HG02610 (cell line): ENCODE measurements around the gene PKDREJ.
"Not testable (repeated sequence)": the region's sequence is repeated elsewhere in the genome, so short reads cannot be mapped to it uniquely, and the experiment has no call there.

Source experiments
- ATAC-seq: cut with Tn5 transposase; IDR thresholded peaks from one replicate; pipeline ENCODE4 v1.9.1; 2021; ENCODE audit warnings: mild to moderate bottlenecking, moderate library complexity; ENCODE audit not compliant: unreplicated experiment

Gene PKDREJ

DNA sequence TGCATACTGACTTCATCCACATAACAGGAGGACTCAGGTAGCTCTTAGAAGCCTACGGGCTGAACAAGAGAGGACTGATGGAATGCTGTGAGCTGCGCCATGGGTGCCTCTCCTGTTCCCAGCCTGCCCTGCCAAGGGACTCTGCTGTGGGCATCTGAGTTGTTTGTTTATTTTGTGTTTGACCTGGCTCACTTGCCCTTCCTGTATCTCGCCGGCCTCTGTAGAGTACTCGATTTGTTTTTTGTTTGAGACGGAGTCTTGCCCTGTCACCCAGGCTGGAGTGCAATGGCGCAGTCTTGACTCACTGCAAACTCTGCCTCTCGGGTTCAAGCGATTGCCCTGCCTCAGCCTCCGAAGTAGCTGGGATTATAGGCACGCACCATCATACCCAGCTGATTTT is 6.4 kb upstream of the PKDREJ start:
- no peak for ATAC-seq

- no peak for ATAC-seq
Measured at GRCh38 chr22:46267431-46268279, 4.5 kb upstream of the PKDREJ start, which contains the start of gene TTC38. Gene TTC38 (plus strand): TSS chr22:46268008. CDS start chr22:46268040, 32 bp downstream.

- ATAC-seq, result not testable (repeated sequence)
Measured at GRCh38 chr22:46265627-46266026, 2.5 kb upstream of the PKDREJ start.

- ATAC-seq, result not testable (repeated sequence)
Measured at GRCh38 chr22:46264520-46264919, 1.4 kb upstream of the PKDREJ start.

DNA sequence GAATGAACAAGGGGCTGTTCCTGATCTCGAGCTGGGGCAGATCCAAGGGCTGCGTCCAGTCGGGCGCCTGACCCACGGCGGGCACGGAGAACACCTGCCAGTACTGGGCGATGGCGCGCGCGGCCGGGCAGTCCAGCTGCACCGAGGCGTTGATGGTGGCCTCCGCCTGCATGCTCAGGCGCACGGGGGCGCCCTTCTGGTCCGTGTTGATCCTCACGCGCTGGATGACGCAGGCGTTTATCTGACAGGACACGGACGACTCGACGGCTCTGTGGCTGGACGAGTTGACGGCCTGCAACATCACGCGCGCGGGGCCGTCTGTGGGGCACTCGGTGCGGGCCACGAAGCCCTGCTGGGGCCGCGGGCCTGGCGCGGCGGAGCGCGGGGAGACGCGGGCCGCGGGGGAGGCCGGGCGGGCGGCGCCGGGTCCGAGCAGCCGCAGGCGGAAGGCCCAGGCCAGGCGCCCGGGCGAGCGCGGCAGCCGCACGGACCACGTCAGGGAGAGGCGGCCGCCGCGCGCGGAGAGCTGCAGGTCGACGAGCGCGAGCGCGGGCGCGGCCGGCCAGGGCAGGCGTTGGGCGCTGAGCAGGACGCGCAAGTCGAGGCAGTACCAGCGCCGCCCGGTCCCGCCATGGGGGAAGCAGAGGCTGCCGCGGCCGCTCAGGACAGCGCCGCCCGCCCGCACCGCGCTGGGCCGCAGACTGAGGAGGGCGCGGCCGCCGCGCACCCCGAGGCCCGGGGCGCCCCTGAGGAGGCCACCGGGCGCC is 511 bp downstream of the PKDREJ start:
- ATAC-seq, result no peak

DNA sequence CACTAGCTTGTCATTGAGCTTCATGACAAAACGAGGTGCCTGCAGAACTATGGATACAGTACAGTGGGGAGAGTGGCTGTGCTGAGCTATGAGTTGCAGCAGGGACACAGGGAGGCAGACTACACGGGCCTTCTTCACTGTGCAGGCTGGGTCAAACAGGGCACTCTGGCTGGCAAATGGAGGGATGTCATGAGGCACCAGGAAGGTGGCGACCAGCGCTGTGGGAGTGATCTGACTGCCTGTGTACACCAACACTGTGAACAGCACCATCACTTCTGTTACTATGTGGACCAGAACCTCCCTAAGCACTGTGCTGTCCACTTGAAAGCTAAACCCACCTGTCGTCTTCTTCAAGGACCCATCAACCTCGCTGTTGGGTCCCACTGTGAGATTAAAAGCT is 3.1 kb downstream of the PKDREJ start:
- no peak for ATAC-seq

- no peak for ATAC-seq
Measured at GRCh38 chr22:46259374-46259773, 3.8 kb downstream of the PKDREJ start.

GRCh38 chr22:46256358-46256958 is 6.7 kb downstream of the PKDREJ start:
- no peak for ATAC-seq

DNA sequence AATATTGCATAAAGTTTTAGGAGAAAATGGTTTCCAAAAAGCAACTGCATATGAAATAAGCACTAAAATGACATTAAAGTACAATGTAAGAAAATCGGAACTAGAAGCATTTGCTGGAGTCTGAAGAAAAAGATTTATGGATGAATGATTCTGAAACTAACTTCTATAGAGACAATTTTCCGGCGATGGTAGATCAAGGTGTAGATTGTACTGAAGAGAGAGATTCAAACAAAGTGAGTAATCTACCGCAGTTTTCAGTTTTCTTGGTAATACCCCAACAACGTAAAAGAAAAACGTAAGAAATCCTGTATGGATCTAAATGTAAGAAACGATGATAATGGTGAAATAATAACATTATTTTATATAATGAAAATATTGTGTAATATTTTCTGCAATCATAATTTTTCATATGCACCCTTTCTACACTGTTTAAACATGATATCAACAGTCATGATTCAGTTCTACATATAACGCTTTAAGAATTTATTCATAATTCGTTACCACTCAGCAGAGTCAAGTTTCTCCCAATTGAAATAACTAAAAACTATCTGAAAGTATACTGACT is 11.2 kb downstream of the PKDREJ start:
- no peak for ATAC-seq

DNA sequence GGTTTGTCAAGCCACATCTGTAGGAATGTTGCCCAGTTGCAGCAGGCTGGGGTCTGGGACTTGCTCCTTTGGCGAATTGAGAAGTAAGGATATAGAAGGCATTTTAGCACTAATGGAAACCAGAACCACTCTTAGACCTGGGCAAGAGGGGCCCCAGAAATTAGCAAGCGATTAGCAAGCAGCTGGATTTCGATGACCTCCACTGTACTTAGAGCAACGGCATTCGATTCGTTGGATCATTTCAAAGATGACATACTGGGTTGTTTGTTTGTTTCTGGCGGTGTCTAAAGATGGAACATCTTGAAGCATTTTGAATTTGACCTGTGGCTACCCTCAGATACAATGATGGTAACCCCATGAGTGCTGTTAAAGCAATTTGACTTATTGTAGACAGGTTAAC is 11.9 kb downstream of the PKDREJ start:
- ATAC-seq, result no peak

DNA sequence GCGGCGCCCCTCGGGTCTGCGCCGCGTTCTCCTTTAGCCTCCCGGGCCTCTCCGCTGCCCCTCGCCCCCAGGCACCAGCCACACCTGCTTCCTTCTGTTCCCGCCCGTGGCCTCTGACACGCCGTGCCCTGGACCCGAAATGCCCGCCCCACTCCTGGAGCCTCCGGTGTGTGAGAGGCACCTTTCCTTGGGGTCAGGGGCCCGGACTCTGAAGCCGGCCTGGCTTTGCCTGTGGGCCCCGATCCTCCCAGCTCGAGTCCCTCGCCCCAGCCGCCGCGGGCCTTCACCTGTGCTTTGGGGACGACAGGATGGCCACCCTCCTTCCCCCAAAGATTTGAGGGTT is 12.4 kb downstream of the PKDREJ start:
- ATAC-seq, result no peak

- ATAC-seq, result peak; percentile 77
Measured at GRCh38 chr22:46250035-46250782, 12.9 kb downstream of the PKDREJ start, which contains the start of gene CDPF1. Gene CDPF1 (minus strand): TSS chr22:46250293. CDS start chr22:46248284, 2,009 bp downstream.

GRCh38 chr22:46247443-46247975 is 15.6 kb downstream of the PKDREJ start:
- no peak for ATAC-seq

- no peak for ATAC-seq
Measured at GRCh38 chr22:46246178-46246577, 17.0 kb downstream of the PKDREJ start.

DNA sequence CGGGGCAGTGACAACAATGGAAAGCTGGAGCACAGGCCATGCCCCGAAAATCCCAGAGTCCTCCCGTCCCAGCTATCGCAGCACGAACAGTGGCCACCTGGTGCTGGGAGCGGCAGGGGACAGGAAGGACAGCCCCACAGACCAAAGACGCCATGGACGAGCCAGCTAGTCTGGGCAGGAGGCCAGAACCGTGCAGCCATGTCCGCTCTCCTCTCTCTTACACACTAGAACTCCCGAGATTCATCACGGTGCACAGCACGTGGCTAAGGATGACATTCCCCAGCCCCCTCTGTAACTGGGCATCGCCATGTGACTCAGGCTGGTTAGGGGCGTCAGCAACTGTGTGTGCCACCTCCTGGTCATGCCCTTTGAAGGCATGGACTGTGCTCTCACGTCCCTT is 17.6 kb downstream of the PKDREJ start:
- ATAC-seq, result no peak

DNA sequence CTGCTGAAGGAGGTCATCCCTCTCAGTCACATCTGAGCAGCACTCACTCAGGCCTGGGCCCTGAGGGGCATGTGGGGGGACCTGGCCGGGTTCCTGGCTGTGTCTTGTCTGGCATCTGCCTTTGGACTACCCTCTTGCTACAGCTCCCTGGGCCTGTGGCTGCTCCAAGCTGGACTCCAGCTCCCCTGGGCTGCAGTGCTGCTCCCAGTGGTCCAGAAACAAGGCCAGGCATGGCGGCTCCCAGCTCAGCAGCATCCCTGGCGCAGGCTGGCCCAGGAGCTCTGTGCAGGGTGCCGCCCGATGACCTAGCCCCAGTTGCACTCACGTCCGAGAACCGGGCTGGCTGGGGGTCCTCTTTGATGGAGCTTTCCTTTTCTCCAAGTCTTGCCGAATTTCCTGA is 18.4 kb downstream of the PKDREJ start:
- no peak for ATAC-seq

DNA sequence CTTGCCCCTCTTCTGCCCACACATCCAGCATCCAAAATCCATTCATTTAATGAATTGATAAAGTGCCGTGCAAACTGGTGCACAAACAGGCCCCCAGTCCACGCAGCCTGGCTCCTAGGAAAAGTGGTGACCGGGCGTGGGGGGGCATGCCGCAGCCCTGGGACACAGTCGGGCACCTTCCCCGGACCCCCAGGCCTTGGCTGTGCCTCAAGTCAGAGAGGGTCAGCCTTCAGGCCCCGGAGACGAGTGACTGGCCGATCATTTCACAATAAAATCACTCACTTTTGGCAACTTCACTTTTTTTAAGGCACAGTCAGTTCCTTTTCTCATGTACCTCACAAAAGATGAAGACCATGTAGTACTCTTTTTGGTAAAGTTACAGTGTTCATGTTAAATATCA is 21.1 kb downstream of the PKDREJ start:
- ATAC-seq, result no peak

GRCh38 chr22:46241396-46242007 is 21.6 kb downstream of the PKDREJ start:
- no peak for ATAC-seq

DNA sequence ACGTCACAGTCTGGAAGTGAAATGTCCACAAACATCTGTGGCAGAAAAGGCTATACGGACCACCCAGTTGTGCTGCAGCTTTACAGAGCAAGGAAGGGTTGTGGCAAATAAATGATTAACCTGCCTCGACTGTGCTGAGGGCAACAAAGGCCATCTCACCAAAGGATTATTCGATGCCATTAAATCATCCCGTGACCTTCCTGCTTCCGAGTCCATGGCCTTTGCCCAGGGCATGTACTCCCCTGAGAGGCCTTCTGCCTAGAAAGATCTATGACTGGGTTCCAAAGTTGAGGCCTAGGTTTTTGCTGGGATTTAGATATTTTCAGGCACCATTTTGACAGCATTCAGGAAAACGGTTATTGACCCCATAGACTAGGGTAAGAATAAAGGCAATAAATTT is 22.2 kb downstream of the PKDREJ start:
- no peak for ATAC-seq

- ATAC-seq, result no peak
Measured at GRCh38 chr22:46240506-46240905, 22.6 kb downstream of the PKDREJ start.
